ENCODE measurements around the gene PDE6D. TPM values are rescaled to one million over a fixed set of nuclear protein-coding genes. Genes with fewer than 3 reads are reported as not detected.

Gene PDE6D
- total RNA-seq, 6 donors from 2014 or later: 10.5 to 22.8 (median 17.4) TPM

DNA sequence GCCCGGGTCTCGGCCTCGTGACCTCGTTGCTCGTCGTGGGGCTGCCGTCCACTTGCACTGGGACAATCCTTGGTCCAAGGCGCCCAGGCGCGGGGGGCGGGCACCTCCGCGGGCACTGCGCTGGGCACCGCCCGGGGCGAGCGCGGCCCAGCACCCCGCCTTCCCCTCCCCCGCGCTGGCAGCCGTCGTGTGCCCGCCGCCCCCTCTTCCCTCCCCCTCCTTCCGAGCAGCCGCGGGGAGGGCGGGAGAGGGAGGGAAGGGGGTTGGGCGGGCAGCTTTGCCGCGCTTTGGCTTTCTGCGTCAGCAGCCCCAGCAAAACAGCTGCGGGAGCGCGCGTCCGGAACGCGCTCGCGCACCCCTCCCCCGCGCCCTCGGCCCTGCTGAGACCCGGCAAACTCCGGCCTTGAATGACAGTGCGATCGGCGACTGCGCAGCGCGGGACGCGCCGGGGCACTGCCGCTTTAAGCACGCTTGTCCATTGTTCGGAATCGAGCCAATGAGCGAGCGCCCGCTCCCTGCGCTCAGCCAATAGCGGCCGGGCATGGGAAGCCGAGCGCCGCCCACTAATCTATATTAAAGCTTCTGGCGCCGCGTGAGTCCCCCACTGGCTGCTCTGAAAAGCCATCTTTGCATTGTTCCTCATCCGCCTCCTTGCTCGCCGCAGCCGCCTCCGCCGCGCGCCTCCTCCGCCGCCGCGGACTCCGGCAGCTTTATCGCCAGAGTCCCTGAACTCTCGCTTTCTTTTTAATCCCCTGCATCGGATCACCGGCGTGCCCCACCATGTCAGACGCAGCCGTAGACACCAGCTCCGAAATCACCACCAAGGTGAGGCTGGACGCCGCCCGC is 72.9 kb downstream of the PDE6D start, which contains the start of gene PTMA:
Gene PTMA (plus strand): TSS at position 599 of the 846 bp plus-strand sequence. CDS start 182 bp downstream, at position 781.
- H3K36me3 ChIP-seq: peaks cover 5 to 12% (median 10%) of the 10 kb centered on the region in 4 donors
- peak; percentile 93 to 99 for TF ChIP-seq POLR2AphosphoS5 (IDR thresholded peaks at IDR 0.05)
- peak; percentile 91 to 99 (median 96) for TF ChIP-seq POLR2A (IDR thresholded peaks at IDR 0.05)
- TF ChIP-seq EP300 (IDR thresholded peaks at IDR 0.05): peak in 1 of 4 donors; percentile 90
- TF ChIP-seq, protein P1, sequence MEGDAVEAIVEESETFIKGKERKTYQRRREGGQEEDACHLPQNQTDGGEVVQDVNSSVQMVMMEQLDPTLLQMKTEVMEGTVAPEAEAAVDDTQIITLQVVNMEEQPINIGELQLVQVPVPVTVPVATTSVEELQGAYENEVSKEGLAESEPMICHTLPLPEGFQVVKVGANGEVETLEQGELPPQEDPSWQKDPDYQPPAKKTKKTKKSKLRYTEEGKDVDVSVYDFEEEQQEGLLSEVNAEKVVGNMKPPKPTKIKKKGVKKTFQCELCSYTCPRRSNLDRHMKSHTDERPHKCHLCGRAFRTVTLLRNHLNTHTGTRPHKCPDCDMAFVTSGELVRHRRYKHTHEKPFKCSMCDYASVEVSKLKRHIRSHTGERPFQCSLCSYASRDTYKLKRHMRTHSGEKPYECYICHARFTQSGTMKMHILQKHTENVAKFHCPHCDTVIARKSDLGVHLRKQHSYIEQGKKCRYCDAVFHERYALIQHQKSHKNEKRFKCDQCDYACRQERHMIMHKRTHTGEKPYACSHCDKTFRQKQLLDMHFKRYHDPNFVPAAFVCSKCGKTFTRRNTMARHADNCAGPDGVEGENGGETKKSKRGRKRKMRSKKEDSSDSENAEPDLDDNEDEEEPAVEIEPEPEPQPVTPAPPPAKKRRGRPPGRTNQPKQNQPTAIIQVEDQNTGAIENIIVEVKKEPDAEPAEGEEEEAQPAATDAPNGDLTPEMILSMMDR (IDR thresholded peaks at IDR 0.05): peak in 3 of 6 experiments; percentile 21 to 43 (median 36)
- no peaks in the 10 kb centered on the region for H3K27me3 ChIP-seq
- H3K4me1 ChIP-seq: peaks cover 26 to 47% (median 27%) of the 10 kb centered on the region in 4 donors
- 0 to 1% methylated on average over 37 to 51 of the region's 97 CpGs for WGBS, 2 donors
- H3K27ac ChIP-seq: peak within 1 kb of the TSS; percentile 100
- H3K9me3 ChIP-seq: no peaks in the 10 kb centered on the region
- H3K4me3 ChIP-seq: peak within 1 kb of the TSS; percentile 53 to 98 (median 78)
- peak; percentile 100 for DNase-seq
- ATAC-seq (ENCODE audit: low FRiP score in 2 of 2): peak; percentile 82 to 93

DNA sequence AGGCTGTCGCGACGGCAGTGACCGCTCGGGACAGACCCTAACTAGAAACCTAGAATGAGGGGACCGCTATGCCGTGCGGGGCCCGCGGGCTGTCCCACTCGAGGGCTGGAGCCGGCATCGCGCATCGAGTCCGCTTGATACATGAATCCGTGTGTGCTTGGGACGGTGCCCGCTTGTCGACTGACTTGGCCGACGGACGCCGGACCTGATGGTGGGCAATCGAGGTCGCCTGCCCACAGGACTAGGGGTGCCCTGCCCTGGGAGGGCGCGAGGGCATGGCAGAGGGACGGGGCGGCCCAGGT is 73.5 kb downstream of the PDE6D start:
- no peak for DNase-seq
- TF ChIP-seq, protein P1 (IDR thresholded peaks at IDR 0.05): no peak
- peak in 1 of 4 donors; percentile 92 for TF ChIP-seq POLR2A (IDR thresholded peaks at IDR 0.05)
- TF ChIP-seq POLR2AphosphoS5 (IDR thresholded peaks at IDR 0.05): no peak
- no peak for TF ChIP-seq EP300 (IDR thresholded peaks at IDR 0.05)
- Histone ChIP-seq H3K9me3 (no peaks in the 10 kb centered on the region), H3K27me3 (no peaks in the 10 kb centered on the region), H3K27ac (peak overlapping the region; percentile 100), H3K4me3 (peak overlapping the region; percentile 41 to 98 (median 78)), H3K36me3 (peaks cover 4 to 11% (median 9%) of the 10 kb centered on the region in 4 donors), H3K4me1 (peaks cover 25 to 49% (median 28%) of the 10 kb centered on the region in 4 donors)
- WGBS, 2 donors: 0 to 19% methylated on average over 2 to 7 of the region's 30 CpGs
- no peak for ATAC-seq (ENCODE audit: low FRiP score in 2 of 2)

DNA sequence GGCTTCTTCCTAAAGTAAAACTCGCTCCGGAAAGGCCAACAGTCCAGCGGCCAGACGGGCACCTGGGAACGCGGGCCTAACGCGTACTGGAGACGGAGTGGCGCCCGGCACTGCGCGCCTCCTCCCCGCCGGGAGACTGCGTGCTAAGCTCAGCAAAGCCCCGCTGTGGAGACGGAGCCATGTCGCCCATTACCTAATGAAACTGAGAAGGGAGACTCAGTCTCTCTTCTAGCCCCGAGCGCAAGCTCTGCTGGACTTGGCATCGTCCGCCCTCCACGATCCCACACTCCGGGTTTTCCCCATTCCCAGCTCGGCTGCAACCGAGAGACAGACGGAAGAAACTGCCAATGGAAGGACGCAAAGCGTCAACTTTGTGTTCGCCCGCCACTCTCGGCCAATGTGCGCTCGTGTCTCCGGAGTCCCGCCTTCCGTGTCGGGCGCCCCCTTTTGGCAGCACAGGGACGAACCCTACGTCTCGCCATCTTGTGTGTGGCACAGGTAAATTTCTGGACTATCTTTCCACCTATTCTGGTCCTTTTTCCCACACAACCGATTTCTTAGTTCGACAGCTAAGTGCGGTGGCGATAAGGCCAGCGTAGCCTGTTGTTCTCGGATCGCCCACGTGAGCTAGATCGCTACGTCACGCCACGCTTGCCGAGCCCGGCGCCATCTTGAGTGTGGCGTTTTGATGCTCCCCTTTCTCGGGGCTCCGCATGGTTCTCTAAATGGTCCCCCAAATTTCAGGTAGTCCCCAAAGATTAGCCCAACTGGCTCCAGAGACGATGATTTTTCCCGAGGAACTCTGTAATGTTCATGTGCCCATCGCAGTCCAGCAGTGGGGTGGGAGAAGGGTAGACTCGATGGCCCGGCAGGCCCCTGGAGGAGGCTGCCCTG is 74.1 kb downstream of the PDE6D start:
- WGBS, 2 donors: 1% methylated on average over 57 to 58 of the region's 66 CpGs

DNA sequence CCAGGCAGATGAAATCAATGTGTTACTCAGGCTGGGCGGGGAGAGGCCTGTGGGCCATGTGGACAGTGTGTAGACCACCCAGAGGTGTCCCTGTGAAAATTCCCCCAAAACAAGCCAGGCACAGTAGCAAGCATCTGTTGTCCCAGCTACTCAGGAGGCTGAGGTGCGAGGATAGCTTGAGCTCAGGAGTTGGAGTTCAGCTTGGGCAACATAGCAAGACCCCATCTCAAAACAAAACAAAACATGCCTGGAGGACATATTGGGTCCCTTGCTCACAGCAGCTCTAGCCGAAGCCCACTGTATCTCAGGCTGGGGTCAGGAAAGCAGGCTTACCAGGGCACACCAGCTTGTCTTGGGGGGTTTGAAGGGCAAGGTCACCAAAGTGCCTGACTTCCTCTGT is 77.1 kb downstream of the PDE6D start:
- Histone ChIP-seq H3K27me3 (no peaks in the 10 kb centered on the region), H3K36me3 (no peaks in the 10 kb centered on the region), H3K4me3 (no peak overlapping the region), H3K27ac (no peak overlapping the region), H3K4me1 (peaks cover 14 to 33% (median 22%) of the 10 kb centered on the region in 4 donors), H3K9me3 (no peaks in the 10 kb centered on the region)
- ATAC-seq (ENCODE audit: low FRiP score in 2 of 2) (no peak), DNase-seq (no peak)
- 96 to 100% methylated on average over 3 of the region's 3 CpGs for WGBS, 2 donors
- no peak for TF ChIP-seq EP300 (IDR thresholded peaks at IDR 0.05)
- no peak for TF ChIP-seq POLR2A (IDR thresholded peaks at IDR 0.05)
- no peak for TF ChIP-seq POLR2AphosphoS5 (IDR thresholded peaks at IDR 0.05)
- TF ChIP-seq, protein P1 (IDR thresholded peaks at IDR 0.05): no peak

More for the DNA sequence above, 74.1 kb downstream of the PDE6D start:
- Histone ChIP-seq H3K36me3 (peaks cover 0 to 5% (median 3%) of the 10 kb centered on the region in 4 donors), H3K4me3 (peak overlapping the region; percentile 41 to 98 (median 78)), H3K27ac (peak overlapping the region; percentile 100), H3K4me1 (peaks cover 20 to 49% (median 26%) of the 10 kb centered on the region in 4 donors), H3K27me3 (no peaks in the 10 kb centered on the region), H3K9me3 (no peaks in the 10 kb centered on the region)
- peak; percentile 81 to 91 for ATAC-seq (ENCODE audit: low FRiP score in 2 of 2)
- TF ChIP-seq POLR2A (IDR thresholded peaks at IDR 0.05) (peak; percentile 77 to 91 (median 82)), EP300 (IDR thresholded peaks at IDR 0.05) (peak in 1 of 4 donors; percentile 85), POLR2AphosphoS5 (IDR thresholded peaks at IDR 0.05) (peak; percentile 99 to 100)
- TF ChIP-seq, protein P1 (IDR thresholded peaks at IDR 0.05): peak; percentile 71 to 96 (median 92)
- peak; percentile 94 to 98 for DNase-seq

Data from upper lobe of left lung (tissue), 6 donors.